Measurements from ENCODE around the gene CSNK2A3.

DNA sequence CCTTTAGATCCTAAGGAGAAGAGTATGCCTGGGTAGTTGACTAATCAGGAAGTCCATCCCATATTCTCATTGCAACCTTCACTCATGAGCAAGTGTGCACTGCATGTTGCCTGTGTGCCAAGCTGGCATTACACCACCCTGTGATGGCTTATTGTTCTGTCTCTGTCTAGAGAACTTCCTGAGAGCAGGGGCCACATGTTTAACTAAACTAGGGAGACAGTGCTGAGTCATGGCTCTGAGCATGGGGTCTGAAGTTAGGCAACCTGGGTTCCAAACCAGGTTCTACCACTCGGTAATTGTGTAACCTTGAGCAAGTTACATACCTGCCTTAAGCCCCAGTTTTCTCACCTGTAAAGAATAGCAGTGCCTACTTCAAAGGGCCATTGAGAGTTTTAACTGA, 39.6 kb downstream of the CSNK2A3 start:
- TF ChIP-seq, protein P1, sequence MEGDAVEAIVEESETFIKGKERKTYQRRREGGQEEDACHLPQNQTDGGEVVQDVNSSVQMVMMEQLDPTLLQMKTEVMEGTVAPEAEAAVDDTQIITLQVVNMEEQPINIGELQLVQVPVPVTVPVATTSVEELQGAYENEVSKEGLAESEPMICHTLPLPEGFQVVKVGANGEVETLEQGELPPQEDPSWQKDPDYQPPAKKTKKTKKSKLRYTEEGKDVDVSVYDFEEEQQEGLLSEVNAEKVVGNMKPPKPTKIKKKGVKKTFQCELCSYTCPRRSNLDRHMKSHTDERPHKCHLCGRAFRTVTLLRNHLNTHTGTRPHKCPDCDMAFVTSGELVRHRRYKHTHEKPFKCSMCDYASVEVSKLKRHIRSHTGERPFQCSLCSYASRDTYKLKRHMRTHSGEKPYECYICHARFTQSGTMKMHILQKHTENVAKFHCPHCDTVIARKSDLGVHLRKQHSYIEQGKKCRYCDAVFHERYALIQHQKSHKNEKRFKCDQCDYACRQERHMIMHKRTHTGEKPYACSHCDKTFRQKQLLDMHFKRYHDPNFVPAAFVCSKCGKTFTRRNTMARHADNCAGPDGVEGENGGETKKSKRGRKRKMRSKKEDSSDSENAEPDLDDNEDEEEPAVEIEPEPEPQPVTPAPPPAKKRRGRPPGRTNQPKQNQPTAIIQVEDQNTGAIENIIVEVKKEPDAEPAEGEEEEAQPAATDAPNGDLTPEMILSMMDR (IDR thresholded peaks at IDR 0.05; ENCODE audit: insufficient read depth, low read length): no peak
- TF ChIP-seq POLR2AphosphoS5 (IDR thresholded peaks at IDR 0.05; ENCODE audit: low read depth) (no peak), GABPA (IDR thresholded peaks at IDR 0.05; ENCODE audit: low read depth) (no peak), SPI1 (IDR thresholded peaks at IDR 0.05; ENCODE audit: borderline replicate concordance, low read depth) (no peak)
- TF ChIP-seq, protein P2, sequence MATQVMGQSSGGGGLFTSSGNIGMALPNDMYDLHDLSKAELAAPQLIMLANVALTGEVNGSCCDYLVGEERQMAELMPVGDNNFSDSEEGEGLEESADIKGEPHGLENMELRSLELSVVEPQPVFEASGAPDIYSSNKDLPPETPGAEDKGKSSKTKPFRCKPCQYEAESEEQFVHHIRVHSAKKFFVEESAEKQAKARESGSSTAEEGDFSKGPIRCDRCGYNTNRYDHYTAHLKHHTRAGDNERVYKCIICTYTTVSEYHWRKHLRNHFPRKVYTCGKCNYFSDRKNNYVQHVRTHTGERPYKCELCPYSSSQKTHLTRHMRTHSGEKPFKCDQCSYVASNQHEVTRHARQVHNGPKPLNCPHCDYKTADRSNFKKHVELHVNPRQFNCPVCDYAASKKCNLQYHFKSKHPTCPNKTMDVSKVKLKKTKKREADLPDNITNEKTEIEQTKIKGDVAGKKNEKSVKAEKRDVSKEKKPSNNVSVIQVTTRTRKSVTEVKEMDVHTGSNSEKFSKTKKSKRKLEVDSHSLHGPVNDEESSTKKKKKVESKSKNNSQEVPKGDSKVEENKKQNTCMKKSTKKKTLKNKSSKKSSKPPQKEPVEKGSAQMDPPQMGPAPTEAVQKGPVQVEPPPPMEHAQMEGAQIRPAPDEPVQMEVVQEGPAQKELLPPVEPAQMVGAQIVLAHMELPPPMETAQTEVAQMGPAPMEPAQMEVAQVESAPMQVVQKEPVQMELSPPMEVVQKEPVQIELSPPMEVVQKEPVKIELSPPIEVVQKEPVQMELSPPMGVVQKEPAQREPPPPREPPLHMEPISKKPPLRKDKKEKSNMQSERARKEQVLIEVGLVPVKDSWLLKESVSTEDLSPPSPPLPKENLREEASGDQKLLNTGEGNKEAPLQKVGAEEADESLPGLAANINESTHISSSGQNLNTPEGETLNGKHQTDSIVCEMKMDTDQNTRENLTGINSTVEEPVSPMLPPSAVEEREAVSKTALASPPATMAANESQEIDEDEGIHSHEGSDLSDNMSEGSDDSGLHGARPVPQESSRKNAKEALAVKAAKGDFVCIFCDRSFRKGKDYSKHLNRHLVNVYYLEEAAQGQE (IDR thresholded peaks at IDR 0.05; ENCODE audit: insufficient replicate concordance, low read depth): no peak
